ENCODE results near the gene QKI.

- TF ChIP-seq CREB1 (IDR thresholded peaks at IDR 0.05; ENCODE audit: low read depth) (no peak), TEAD4 (IDR thresholded peaks at IDR 0.05) (no peak), RAD21 (IDR thresholded peaks at IDR 0.05; ENCODE audit: low read depth) (no peak), EP300 (IDR thresholded peaks at IDR 0.05; ENCODE audit: borderline replicate concordance) (no peak), MAX (IDR thresholded peaks at IDR 0.05) (no peak), EGR1 (IDR thresholded peaks at IDR 0.05) (no peak), FOXM1 (IDR thresholded peaks at IDR 0.05; ENCODE audit: borderline replicate concordance, low read depth) (no peak), ZBTB7A (IDR thresholded peaks at IDR 0.05; ENCODE audit: low read depth) (no peak)
Observed at GRCh38 chr6:163367497-163368183, 46.9 kb upstream of the QKI start.
